Activated T-cell treated with anti-CD3 and anti-CD28 coated beads, Interleukin-2, amount 50 U/mL, for 72 hours (primary cell): ENCODE data around the gene SHC4. TPM values are rescaled to one million over a fixed set of nuclear protein-coding genes. Genes with fewer than 3 reads are reported as not detected.

ENCODE experiments used
- ATAC-seq, 2 donors: fragments of 150-1000 bp; cut with Tn5 transposase; replicated peaks in 1 of 2; 2 replicates each; pipeline ENCODE4 v1.10.0; 2021; ENCODE audit warnings: moderate library complexity in 2 of 2, mild to moderate bottlenecking in 1 of 2
- DNase-seq, 2 donors: peaks; one replicate each; pipeline ENCODE4 v3.0.0; 2021 to 2022; ENCODE audit warnings: mixed read lengths in 1 of 2
- H3K27ac Mint-ChIP-seq: one replicate; pipeline ENCODE4 v1.8.0; 2022; ENCODE audit warnings: mild to moderate bottlenecking, moderate library complexity, mixed read lengths
- H3K27me3 Mint-ChIP-seq: one replicate; pipeline ENCODE4 v1.8.0; 2022; ENCODE audit warnings: low read depth, mixed read lengths
- H3K36me3 Mint-ChIP-seq, 2 donors: one replicate each; pipeline ENCODE4 v1.8.0; 2022; ENCODE audit warnings: mixed read lengths in 2 of 2, mild to moderate bottlenecking in 1 of 2; ENCODE audit not compliant: insufficient read depth in 2 of 2
- H3K4me1 Mint-ChIP-seq: one replicate; pipeline ENCODE4 v1.8.0; 2022; ENCODE audit warnings: low read depth, mixed read lengths
- H3K4me3 Mint-ChIP-seq, 2 donors: one replicate each; pipeline ENCODE4 v1.8.0; 2022; ENCODE audit warnings: mild to moderate bottlenecking in 2 of 2, mixed read lengths in 2 of 2, moderate library complexity in 2 of 2
- H3K9me3 Mint-ChIP-seq, 2 donors: one replicate each; pipeline ENCODE4 v1.8.0; 2022; ENCODE audit warnings: mixed read lengths in 2 of 2
- total RNA-seq, 2 donors: library from RNA; stranded (reverse); gene quantifications; one replicate each; pipeline ENCODE4 v1.2.3, GENCODE V29; 2022

The SHC4 gene
- total RNA-seq, 2 donors from 2014 or later = 1.2 to 2.1 TPM

DNA sequence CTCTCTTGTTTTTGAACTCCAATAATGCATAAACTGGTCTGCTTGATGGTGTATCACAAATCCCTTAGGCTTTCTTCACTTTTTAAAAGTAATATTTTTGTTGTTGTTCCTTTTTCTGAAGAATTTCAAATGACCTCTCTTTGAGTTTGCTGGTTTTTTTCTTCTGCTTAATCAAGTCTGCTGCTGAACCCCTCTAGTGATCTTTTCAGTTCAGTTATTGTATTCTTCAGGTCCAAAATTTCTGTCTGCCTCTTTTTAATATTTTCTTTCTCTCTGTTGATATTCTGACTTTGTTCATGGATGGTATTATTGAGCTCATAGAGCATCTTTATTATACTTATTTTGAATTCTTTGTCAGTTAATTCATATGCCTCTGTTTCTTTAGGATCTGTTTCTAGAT lies 131.1 kb downstream of the SHC4 start:
- DNase-seq (no peak), ATAC-seq (no peak)
- Mint-ChIP-seq H3K27ac (no peak overlapping the region), H3K27me3 (peaks cover 14% of the 10 kb centered on the region), H3K4me1 (no peaks in the 10 kb centered on the region), H3K4me3 (no peak overlapping the region), H3K36me3 (peaks cover 6 to 9% of the 10 kb centered on the region in 2 donors), H3K9me3 (peaks cover 11 to 12% of the 10 kb centered on the region in 2 donors)

DNA sequence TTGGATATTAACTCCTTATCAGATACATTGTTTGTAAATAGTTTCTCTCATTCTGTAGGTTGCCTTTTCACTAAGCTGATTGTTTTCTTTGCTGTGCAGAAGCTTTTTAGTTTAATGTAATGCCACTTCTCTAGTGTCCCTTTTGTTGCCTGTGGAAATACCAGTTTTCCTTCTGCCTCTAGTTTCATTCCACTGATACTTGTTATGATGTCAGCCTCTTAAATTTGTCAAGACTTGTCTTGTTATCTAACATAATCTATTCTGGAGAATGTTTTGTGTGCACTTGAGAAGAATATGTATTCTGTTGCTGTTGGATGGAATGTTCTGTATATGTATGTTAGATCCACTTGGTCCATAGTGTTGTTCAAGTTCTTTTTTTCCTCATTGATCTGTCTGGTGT lies 134.8 kb downstream of the SHC4 start:
- peaks cover 6% of the 10 kb centered on the region in 2 donors for H3K36me3 Mint-ChIP-seq

DNA sequence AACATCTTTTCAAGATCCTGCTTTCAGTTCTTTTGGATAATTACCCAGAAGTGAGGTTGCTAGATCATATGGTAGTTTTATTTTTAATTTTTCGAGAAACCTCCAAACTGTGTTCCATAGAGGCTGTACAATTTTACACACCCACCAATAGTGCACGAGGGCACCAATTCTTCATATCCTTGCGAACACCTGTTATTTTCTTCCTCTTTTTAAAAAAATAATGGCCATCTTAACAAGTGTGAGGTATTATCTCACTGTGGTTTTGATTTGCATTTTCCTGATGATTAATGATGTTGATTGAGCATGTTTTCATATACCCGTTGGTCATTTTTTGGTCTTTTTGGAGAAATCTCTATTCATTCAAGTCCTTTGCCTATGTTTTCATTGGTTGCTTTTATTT lies 135.2 kb downstream of the SHC4 start:
- Mint-ChIP-seq H3K4me3 (no peak overlapping the region), H3K4me1 (peaks cover 7% of the 10 kb centered on the region), H3K27ac (no peak overlapping the region)

More for the DNA sequence above, 134.8 kb downstream of the SHC4 start:
- peaks cover 7% of the 10 kb centered on the region for H3K4me1 Mint-ChIP-seq
- peaks cover 20% of the 10 kb centered on the region for H3K27me3 Mint-ChIP-seq
- no peak overlapping the region for H3K4me3 Mint-ChIP-seq
- no peak overlapping the region for H3K27ac Mint-ChIP-seq
- ATAC-seq (no peak), DNase-seq (no peak)
- H3K9me3 Mint-ChIP-seq = peaks cover 9% of the 10 kb centered on the region in 2 donors

DNA sequence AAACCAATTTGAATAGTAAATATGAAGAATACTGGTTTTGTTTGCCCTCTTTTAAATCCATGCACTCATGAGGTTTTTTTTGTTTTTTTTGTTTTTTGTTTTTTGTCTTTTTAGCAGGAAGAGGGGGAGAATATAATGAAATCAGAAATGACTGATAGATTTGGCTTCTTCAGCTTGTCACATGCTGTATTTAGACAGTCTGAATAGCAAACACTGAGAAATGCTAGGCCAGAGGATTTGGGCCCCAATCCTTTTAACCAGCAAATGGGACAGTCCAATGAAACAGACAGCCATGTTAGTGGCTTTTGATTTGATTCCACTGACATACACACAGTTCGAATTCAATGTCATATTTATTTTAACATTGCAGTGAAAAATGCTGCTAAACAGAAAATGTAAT lies 138.6 kb downstream of the SHC4 start:
- DNase-seq = no peak
- H3K27ac Mint-ChIP-seq = no peak overlapping the region
- ATAC-seq = no peak
- peaks cover 28% of the 10 kb centered on the region for H3K27me3 Mint-ChIP-seq
- H3K9me3 Mint-ChIP-seq = no peaks in the 10 kb centered on the region
- no peak overlapping the region for H3K4me3 Mint-ChIP-seq
- peaks cover 7% of the 10 kb centered on the region for H3K4me1 Mint-ChIP-seq
- peaks cover 0 to 2% of the 10 kb centered on the region in 2 donors for H3K36me3 Mint-ChIP-seq

More for the DNA sequence above, 135.2 kb downstream of the SHC4 start:
- H3K27me3 Mint-ChIP-seq = peaks cover 18% of the 10 kb centered on the region
- DNase-seq (no peak), ATAC-seq (no peak)
- peaks cover 5 to 6% of the 10 kb centered on the region in 2 donors for H3K36me3 Mint-ChIP-seq
- H3K9me3 Mint-ChIP-seq = peaks cover 6 to 7% of the 10 kb centered on the region in 2 donors

DNA sequence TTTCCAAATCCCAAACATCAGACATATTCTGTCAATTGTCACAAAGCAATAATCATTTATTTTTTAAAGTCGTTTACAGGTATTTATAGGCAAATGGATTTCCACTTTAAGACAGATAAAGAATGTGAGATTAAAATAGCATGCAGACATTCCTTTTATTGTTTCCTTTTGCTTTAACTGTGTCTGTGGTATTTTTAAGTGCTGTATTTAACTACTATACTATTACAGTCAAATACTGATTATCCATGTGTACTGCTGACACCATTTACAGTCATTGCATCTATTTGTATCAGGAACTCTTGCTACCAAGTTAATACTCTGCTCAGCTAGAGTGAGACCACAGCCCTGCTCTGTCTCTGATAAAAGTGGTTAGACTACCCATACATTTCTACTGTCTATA lies 140.0 kb downstream of the SHC4 start:
- Mint-ChIP-seq H3K36me3 (peaks cover 0 to 2% of the 10 kb centered on the region in 2 donors), H3K9me3 (no peaks in the 10 kb centered on the region), H3K4me3 (no peak overlapping the region), H3K27ac (no peak overlapping the region), H3K4me1 (peaks cover 7% of the 10 kb centered on the region), H3K27me3 (peaks cover 23% of the 10 kb centered on the region)
- no peak for ATAC-seq
- DNase-seq = no peak

DNA sequence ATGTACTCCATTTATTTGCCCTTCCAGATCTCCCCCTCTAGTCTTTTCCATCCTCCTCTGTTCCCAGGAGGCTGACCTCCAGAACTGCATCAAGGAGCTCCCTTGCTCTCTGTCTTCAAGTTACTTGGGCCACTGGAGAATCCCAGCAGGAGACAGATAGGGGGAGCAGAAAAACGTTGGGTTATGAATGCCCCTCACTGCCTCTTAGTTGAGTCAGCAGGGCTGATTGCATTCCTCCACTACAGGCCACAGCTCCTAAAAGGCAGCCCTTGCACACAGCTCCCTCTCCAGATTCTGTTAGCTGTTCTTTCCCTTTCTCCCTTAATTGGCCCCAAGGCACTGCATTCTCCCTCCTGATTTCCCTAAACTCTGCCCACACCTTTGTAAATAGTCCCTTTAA lies 140.5 kb downstream of the SHC4 start:
- peaks cover 23% of the 10 kb centered on the region for H3K27me3 Mint-ChIP-seq
- H3K4me3 Mint-ChIP-seq = no peak overlapping the region
- ATAC-seq = no peak
- peaks cover 7% of the 10 kb centered on the region for H3K4me1 Mint-ChIP-seq
- no peak for DNase-seq
- H3K27ac Mint-ChIP-seq = no peak overlapping the region
- H3K9me3 Mint-ChIP-seq = no peaks in the 10 kb centered on the region
- peaks cover 0 to 2% of the 10 kb centered on the region in 2 donors for H3K36me3 Mint-ChIP-seq

DNA sequence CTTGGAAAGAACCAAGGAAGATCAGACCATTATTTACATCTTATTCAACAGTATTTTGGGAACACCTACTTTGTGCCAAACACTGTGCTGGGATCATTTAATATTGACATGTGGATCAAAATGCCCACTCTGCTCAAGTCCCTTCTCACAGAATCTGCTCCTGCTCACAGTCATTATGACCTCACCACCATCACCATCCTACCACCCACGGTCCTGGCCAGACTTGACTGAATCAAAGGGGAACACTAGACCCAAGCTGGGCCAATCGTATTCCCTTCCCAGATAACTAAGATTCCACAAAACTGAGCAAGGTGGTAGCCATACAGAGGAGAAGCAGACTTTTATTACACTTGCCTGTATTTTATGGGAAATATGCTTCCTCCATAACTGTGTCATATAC lies 149.4 kb downstream of the SHC4 start:
- Mint-ChIP-seq H3K4me3 (no peak overlapping the region), H3K4me1 (peaks cover 24% of the 10 kb centered on the region), H3K36me3 (peaks cover 1 to 7% of the 10 kb centered on the region in 2 donors), H3K9me3 (no peaks in the 10 kb centered on the region), H3K27me3 (no peaks in the 10 kb centered on the region), H3K27ac (no peak overlapping the region)
- no peak for ATAC-seq
- DNase-seq = no peak

DNA sequence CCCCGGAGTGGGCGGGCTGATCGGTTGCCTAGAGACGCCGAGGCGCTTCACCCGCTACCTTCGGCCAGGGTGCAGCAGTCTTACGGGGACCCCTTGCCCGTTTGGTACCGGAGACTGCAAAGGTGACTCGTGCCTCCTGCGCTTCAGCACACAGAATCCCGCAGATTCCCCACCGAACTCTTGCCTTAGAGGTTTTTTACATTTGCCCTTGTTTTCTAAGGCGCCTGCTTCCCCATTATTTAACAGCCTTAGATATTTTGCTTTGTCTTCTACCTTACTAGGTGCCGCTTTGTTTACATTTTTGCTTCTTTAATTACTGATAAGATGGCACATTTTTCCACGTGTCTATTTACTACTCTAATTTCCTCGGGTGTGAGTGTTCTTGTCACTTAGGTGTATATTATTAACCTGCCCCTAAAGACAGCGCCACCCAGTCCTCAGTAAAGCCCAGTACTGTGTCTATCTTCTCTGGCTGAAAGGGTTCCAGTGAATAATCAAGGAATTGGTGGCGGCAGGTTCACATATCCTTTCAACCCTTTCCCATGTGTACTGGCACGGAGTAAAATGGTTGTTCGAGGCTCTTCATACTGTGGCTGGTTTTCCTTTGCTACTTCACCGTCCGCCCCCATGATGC lies 152.3 kb downstream of the SHC4 start:
- H3K9me3 Mint-ChIP-seq = no peaks in the 10 kb centered on the region
- no peak overlapping the region for H3K27ac Mint-ChIP-seq
- DNase-seq (peak; percentile 2 to 6), ATAC-seq (no peak)
- H3K4me3 Mint-ChIP-seq = peak overlapping the region; percentile 85 to 97
- H3K27me3 Mint-ChIP-seq = no peaks in the 10 kb centered on the region
- H3K4me1 Mint-ChIP-seq = peaks cover 37% of the 10 kb centered on the region
- peaks cover 1 to 7% of the 10 kb centered on the region in 2 donors for H3K36me3 Mint-ChIP-seq

DNA sequence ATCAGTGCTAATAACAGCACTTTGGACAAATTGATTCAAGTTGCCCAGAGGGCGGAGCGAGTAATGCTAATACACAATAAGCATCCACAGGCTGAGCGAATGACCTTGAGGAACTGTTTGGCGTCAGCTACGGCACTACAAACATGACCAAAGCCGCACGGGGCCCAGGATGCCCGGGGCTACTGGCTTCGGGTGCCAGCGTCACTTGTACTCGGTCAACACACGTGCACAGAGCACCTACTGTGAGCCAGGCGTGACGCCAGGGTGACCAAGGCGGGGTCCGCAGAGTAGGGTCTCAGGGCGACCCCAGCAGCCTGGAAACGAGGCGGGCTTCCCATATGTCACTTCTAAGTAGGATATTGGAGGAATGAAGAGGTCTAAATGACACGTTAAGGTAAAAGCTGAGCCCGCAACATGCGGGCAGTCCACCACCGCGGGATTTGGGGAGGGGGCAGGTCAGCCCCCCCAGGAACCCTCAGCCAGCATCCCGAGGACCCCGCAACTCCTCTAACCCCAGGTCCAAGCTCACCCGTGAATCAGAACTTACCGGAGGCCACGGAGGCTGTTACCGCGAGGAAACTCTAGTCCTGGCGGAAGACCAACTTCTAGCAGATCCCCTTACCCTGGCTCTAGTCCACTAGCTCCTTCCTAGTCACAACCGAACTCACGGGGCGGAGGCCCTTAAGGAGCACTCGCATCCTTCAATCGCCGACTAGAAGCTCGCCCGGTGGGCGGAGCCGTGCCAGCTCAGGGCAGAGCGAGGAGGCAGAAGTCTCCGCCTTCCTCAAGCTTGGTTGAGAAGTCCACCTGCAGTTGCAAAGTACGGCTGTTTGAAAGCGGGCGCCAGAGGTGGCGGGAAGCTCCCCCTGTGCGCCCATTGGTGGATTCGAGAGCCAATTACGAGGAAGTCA lies 153.1 kb downstream of the SHC4 start, which contains the start of gene CEP152:
Gene CEP152, minus strand, starts transcription at position 656 of the 911 bp plus-strand sequence. CDS start 5,420 bp downstream, outside the sequence.
- DNase-seq = peak; percentile 97 to 99

DNA sequence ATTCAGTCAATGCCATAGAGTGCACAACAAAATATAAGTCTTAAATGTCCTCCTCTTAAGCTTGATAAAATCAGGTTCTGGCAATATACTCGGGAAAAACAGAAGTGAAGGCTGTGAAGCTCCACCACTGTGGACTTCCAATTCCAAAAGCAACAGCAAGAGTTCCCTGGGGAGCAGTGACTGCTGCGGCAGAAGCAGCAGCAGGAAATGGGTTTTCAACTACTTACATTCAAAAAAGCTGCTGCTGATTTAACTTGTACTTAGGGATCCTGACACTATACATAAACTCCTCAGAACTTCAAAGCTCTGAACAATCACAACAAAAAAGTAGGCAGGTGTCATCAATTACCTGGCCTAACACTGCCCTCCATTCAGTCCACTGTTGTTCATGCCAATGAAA lies 157.6 kb downstream of the SHC4 start:
- no peak for DNase-seq
- peaks cover 44% of the 10 kb centered on the region for H3K4me1 Mint-ChIP-seq
- ATAC-seq = no peak
- peaks cover 9 to 21% of the 10 kb centered on the region in 2 donors for H3K36me3 Mint-ChIP-seq
- H3K27me3 Mint-ChIP-seq = no peaks in the 10 kb centered on the region
- H3K27ac Mint-ChIP-seq = no peak overlapping the region
- no peak overlapping the region for H3K4me3 Mint-ChIP-seq
- no peaks in the 10 kb centered on the region for H3K9me3 Mint-ChIP-seq

More for the DNA sequence above, 153.1 kb downstream of the SHC4 start, which contains the start of gene CEP152:
- Mint-ChIP-seq H3K9me3 (no peaks in the 10 kb centered on the region), H3K36me3 (peaks cover 1 to 7% of the 10 kb centered on the region in 2 donors), H3K27me3 (no peaks in the 10 kb centered on the region), H3K4me3 (peak within 1 kb of the TSS; percentile 85 to 97), H3K4me1 (peaks cover 42% of the 10 kb centered on the region), H3K27ac (peak within 1 kb of the TSS; percentile 97)
- ATAC-seq = peak; percentile 96

DNA sequence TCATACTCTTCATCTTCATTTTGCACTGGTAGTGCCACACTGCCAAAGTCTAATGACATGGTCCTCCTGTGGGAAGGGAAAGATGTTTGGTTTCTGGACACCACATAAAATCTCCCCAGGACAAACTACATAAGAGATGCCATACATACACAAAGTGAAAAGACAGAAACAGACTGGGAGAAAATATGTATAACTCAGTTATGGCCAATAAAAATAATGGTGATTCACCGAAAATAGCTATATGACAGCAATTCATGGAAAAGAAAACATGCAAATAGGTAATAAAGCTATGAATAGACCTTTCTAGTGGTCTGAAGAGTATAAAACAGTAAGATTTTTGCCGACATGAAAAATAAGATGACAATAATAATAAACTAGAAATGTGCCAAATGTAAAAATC lies 158.1 kb downstream of the SHC4 start:
- H3K4me1 Mint-ChIP-seq = peaks cover 45% of the 10 kb centered on the region
- H3K27me3 Mint-ChIP-seq = no peaks in the 10 kb centered on the region
- H3K27ac Mint-ChIP-seq = no peak overlapping the region
- DNase-seq (no peak), ATAC-seq (no peak)
- H3K4me3 Mint-ChIP-seq = no peak overlapping the region
- H3K9me3 Mint-ChIP-seq = no peaks in the 10 kb centered on the region
- H3K36me3 Mint-ChIP-seq = peaks cover 9 to 20% of the 10 kb centered on the region in 2 donors

DNA sequence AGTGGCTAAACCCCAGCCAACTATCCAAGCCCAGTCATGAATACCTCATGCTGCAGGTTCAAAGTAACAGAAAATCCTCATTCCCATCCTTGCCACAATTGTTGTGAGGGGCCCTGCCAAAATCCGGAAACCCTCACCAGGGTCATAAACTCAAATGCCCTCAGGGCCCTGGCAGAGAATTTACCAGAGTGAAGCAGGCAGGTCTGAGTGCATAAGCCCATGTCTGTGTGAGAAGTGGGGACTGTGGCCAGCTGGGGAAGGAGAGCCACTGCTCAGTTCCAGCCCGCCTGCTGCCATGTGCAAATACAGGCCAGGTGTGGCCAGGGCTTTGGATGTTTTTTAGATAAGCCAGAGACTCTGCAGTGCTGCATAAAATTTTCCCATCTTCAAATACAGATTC lies 159.8 kb downstream of the SHC4 start:
- H3K36me3 Mint-ChIP-seq = peaks cover 8 to 14% of the 10 kb centered on the region in 2 donors
- DNase-seq = no peak
- peaks cover 28% of the 10 kb centered on the region for H3K4me1 Mint-ChIP-seq
- no peak overlapping the region for H3K27ac Mint-ChIP-seq
- no peaks in the 10 kb centered on the region for H3K9me3 Mint-ChIP-seq
- H3K4me3 Mint-ChIP-seq = no peak overlapping the region
- no peak for ATAC-seq
- no peaks in the 10 kb centered on the region for H3K27me3 Mint-ChIP-seq

DNA sequence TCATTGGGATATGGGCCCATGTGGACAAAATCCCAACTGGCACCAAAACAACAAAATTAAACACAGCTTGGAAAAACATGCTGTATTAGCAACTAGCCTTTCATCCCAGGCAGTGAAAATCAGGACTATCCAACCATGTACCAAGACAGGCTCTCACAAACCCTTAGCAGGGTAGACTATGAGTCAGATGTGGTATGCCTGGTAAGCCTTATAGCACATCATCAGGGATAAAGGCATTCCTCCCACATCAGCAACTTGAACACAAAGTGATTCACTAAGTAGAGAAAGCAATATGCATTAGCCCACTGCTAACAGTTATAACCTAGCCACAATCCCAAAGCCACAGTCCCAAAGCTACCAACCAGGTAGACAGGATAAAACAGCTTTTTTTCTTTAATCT lies 160.9 kb downstream of the SHC4 start:
- DNase-seq (no peak), ATAC-seq (peak; percentile 77 to 84)
- H3K9me3 Mint-ChIP-seq = no peaks in the 10 kb centered on the region
- H3K4me1 Mint-ChIP-seq = peaks cover 32% of the 10 kb centered on the region
- no peak overlapping the region for H3K27ac Mint-ChIP-seq
- H3K36me3 Mint-ChIP-seq = peaks cover 8 to 14% of the 10 kb centered on the region in 2 donors
- no peak overlapping the region for H3K4me3 Mint-ChIP-seq
- H3K27me3 Mint-ChIP-seq = no peaks in the 10 kb centered on the region
